GM21529 (cell line): ENCODE measurements around the gene KLF3.
"Not testable (repeated sequence)": the region's sequence is repeated elsewhere in the genome, so short reads cannot be mapped to it uniquely, and the experiment has no call there.

Source experiments
- ATAC-seq: cut with Tn5 transposase; IDR thresholded peaks from one replicate; pipeline ENCODE4 v1.9.1; 2021; ENCODE audit not compliant: unreplicated experiment

The KLF3 gene

GRCh38 chr4:38663801-38664705 lies at the start of gene KLF3:
Gene KLF3 (plus strand): TSS chr4:38664199. CDS start chr4:38680626, 16,427 bp downstream.
- peak; percentile 67 for ATAC-seq

- ATAC-seq: no peak
Measured at GRCh38 chr4:38614231-38614630, 49.8 kb upstream of the KLF3 start.

DNA sequence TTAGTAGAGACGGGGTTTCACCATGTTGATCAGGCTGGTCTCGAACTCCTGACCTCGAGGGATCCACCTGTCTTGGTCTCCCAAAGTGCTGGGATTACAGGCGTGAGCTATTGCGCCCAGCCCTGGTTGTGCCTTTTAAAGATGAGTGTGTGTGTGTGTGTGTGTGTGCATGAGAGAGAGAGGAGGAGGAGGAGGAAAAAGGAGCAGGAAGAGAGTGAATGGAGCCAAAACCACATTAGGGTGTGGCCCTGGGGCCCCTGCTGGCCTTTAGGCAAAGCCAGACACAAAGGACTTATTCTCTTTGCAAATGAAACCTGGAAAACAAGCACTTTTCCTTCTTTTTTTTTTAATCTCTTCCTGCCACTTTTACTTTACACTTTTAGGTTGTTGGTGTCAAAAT lies 48.2 kb upstream of the KLF3 start:
- ATAC-seq: no peak

DNA sequence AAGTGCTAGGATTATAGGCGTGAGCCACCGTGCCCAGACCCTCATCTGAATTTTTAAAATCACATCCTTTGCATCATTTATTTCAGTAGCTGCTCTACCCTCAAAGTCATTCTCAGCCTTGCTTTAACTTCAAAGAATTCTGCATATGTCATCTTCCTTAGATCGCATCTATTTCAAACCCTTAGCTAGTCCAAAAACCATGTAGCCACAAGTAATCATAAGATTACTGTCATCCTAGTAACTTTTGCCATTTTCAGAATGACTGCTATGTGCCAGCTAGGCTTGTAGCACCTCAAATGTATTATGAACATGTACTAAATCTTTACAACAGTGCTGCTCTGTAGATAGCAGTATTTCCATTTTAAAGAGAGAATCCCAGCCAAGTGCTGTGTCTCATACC lies 45.5 kb upstream of the KLF3 start:
- ATAC-seq: no peak

GRCh38 chr4:38619316-38619715 lies 44.7 kb upstream of the KLF3 start:
- no peak for ATAC-seq

DNA sequence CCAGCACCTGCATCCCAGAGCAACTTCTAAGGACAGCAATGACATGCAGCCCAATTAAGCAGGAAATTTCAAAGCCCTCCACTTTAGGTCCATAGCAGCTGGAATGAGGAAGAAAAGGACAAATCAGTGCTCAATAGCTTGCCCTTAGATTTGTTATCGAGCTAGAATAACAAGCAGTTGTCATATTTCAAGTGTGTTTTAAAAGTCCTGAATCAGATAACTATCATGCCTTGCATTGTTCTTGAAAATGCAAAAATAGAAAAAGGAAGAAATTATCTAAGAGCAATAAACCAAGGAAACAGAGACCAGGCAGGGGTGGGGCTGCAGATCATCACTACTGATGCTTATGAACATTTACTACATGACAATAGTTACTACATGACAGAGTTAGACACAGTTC lies 43.9 kb upstream of the KLF3 start:
- ATAC-seq: no peak

DNA sequence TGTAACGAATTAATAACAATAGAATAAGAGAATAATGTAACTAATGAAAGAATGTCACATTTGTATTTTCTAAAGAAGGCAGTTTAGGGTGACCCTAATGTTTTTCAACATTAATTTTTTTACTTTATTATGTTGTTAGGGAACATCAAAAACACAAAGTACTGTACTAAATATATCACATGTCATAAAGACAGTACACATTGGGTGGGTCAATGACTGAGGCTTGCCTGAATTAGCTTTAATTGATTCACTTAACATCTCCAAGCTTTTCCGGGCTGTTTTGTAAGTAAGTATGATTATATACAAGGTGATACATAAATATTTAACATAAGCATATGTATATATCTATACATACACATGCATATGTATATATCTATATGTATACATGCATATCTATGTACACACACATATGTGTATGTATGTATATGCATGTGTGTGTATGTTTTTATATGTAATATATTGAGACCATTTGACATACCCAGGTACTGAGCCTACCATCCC lies 43.4 kb upstream of the KLF3 start:
- ATAC-seq: no peak

- ATAC-seq: no peak
Measured at GRCh38 chr4:38621028-38621684, 42.8 kb upstream of the KLF3 start.

DNA sequence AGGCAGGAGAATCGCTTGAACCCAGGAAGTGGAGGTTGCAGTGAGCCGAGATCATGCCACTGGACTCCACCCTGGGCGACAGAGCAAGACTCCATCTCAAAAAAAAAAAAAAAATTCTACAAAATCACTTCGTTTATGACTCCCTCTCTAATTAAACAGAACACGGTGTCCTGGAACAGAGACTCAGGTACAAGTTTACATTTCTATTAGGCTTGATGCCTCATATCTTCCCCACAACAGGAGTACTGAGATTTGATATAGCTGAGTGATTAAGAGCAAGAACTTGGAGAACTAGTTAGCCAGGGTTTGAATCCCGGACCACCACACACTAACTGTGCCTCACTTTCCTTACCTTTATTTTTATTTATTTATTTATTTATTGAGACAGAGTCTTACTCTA lies 42.2 kb upstream of the KLF3 start:
- no peak for ATAC-seq

- not testable (repeated sequence) for ATAC-seq
Measured at GRCh38 chr4:38622340-38622739, 41.7 kb upstream of the KLF3 start.

DNA sequence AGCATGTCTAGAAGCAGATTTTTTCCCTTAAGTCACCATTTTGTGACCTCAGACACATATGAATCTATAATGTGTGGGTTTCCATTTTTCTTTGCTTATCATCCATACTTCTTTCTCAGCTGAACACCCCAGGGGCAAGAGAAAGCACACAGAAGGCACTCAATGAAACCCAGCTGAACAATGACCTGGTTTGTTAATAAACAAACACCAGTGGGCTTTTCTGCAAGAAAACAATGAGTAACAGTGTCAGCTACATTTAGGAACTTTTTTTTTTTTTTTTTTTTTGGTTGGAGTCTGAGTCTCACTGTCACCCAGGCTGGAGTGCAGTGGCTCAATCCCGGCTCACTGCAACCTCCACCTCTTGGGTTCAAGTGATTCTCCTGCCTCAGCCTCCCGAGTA lies 40.7 kb upstream of the KLF3 start:
- no peak for ATAC-seq

- ATAC-seq: no peak
Measured at GRCh38 chr4:38624311-38624710, 39.7 kb upstream of the KLF3 start.

DNA sequence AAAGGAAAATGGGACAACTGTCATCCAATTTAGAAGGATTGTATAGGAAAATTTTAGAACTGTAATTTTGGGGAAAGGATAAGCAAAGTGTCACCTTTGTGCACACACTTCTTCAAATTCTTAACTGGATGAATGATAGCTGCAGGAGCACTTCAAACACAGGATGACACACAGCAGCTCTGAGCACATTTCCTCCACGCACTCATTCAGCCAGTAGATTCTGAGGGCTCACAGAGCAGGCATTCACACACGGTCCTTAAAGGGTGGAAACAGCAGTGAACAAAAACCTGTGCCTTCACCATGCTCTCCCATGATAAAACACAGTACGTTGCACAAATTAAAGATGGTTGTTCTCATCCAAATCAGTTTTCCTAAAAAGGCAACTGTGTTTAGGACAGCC lies 38.5 kb upstream of the KLF3 start:
- no peak for ATAC-seq

DNA sequence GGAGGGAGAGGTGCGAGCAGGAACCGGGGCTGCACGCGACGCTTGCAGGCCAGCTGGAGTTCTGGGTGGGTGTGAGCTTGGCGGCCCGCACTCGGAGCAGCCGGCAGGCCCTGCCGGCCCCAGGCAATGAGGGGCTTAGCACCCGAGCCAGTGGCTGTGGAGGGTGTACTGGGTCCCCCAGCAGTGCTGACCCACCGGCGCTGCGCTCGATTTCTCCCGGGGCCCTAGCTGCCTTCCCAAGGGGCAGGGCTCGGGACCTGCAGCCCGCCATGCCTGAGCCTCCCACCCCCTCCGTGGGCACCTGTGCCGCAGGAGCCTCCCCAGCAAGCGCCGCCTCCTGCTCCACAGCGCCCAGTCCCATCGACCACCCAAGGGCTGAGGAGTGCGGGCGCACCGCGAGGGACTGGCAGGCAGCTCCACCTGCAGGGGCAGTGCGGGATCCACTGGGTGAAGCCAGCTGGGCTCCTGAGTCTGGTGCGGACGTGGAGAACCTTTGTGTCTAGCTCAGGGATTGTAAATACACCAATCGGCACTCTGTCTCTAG lies 37.0 kb upstream of the KLF3 start:
- ATAC-seq: not testable (repeated sequence)

GRCh38 chr4:38630519-38630918 lies 33.5 kb upstream of the KLF3 start:
- ATAC-seq: no peak

DNA sequence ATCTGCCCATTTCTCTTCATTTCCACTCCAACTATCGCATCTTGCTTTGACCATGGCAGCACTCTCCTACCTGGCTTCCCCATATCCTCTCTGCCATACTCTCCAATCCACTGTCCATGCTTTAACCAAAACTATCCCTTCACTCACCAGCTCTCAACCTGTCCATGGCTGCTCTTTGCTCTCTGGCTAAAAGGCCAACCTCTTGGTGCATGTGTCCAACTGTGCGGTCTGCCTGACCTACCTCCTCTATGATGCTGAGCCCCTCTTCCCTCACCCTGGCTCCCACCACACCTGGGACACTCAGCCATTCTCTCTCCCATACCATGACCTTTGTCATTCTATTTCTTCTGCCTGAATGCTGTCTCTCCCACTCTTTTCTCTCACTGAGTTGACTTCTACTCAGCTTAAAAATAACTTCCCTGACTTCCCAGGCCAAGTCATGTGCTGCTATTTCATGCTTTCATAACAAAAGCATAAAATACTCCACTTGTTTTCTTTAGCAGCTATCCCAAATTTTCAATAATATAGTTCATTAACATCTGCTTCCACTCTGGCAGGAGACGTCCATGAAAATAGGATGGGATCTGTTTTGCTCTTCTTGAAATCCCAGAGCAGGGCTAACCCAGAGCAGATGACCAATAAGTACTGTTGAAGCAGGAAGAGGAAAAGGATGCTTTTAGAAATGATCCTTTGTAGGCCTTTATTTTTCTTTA lies 29.8 kb upstream of the KLF3 start:
- ATAC-seq: no peak

DNA sequence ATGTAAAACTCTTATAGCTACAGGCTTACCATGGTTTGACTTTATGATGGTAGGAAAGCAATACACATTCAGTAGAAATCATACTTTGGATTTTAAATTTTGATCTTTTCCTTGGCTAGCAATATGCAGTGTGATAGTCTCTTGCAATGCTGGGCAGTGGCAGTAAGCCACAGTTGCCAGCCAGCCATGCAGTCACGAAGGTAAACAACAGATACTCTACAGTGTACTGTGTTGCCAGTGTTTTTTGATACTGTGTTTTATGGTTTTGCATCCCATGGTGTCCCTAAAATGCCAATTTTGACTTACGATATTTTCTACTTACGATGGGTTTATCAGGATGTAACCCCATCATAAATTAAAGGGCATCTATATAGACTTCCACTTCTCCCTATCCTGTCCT lies 24.8 kb upstream of the KLF3 start:
- no peak for ATAC-seq

GRCh38 chr4:38641811-38642210 lies 22.2 kb upstream of the KLF3 start:
- no peak for ATAC-seq

- no peak for ATAC-seq
Measured at GRCh38 chr4:38644201-38644600, 19.8 kb upstream of the KLF3 start.

DNA sequence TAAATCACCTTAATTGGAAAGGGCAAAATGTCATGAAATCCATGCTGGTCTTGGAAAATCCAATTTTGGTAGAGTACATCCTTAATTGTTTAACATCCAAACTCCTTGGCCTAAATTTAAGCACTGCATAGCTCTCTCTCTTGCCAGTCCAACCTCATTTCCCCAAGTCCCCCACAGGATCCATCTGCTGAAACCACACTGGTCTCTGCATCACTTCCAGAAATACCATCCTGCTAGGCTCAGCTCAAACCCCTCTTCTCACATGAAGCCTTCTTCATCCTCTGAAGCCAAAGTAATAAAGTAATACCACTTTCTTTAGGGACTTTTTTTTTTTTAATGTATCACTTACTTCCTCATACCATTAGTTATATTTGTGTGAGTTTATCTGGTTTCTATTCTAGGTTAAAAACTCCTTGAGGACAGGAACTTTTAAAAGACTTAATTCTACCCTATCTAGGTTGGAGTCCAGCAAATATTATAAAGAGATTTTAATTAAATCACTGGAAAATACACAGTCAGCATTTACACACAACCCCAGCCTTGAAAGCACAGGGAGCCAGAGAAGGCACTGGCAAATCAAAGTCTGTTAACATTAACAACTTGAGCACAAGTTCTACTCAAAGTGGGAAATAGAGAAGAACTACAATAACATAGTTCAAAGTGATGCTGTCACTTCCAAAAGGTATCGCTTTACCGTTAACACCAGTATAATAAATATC lies 16.7 kb upstream of the KLF3 start:
- ATAC-seq: no peak

- no peak for ATAC-seq
Measured at GRCh38 chr4:38650133-38650532, 13.9 kb upstream of the KLF3 start.
